ENCODE data around the gene RPS19.
"Not testable (repeated sequence)": the region's sequence is repeated elsewhere in the genome, so short reads cannot be mapped to it uniquely, and the experiment has no call there.

RPS19 gene

GRCh38 chr19:41901707-41902360 lies 41.8 kb downstream of the RPS19 start:
- DNase-seq (ENCODE audit: low spot score) = no peak

- no peak for DNase-seq (ENCODE audit: low spot score)
These were observed 42.5 kb downstream of the RPS19 start for GRCh38 chr19:41902594-41902993.

- no peak for DNase-seq (ENCODE audit: low spot score)
These were observed 43.3 kb downstream of the RPS19 start for GRCh38 chr19:41903193-41903953.

- no peak for DNase-seq (ENCODE audit: low spot score)
These were observed 44.2 kb downstream of the RPS19 start for GRCh38 chr19:41904118-41904870.

GRCh38 chr19:41905273-41906002 lies 45.4 kb downstream of the RPS19 start:
- no peak for DNase-seq (ENCODE audit: low spot score)

GRCh38 chr19:41906271-41906670 lies 46.2 kb downstream of the RPS19 start:
- DNase-seq (ENCODE audit: low spot score) = no peak

GRCh38 chr19:41906916-41907680 lies 47.0 kb downstream of the RPS19 start:
- DNase-seq (ENCODE audit: low spot score) = no peak

- no peak for DNase-seq (ENCODE audit: low spot score)
These were observed 48.0 kb downstream of the RPS19 start for GRCh38 chr19:41907994-41908615.

- DNase-seq (ENCODE audit: low spot score) = no peak
These were observed 48.8 kb downstream of the RPS19 start for GRCh38 chr19:41908724-41909464.

GRCh38 chr19:41909706-41910105 lies 49.7 kb downstream of the RPS19 start:
- DNase-seq (ENCODE audit: low spot score) = no peak

GRCh38 chr19:41910240-41910991 lies 50.4 kb downstream of the RPS19 start:
- no peak for DNase-seq (ENCODE audit: low spot score)

GRCh38 chr19:41910992-41911888 lies 51.2 kb downstream of the RPS19 start:
- DNase-seq (ENCODE audit: low spot score) = no peak

GRCh38 chr19:41911889-41912731 lies 52.1 kb downstream of the RPS19 start:
- no peak for DNase-seq (ENCODE audit: low spot score)

GRCh38 chr19:41912899-41913537 lies 53.0 kb downstream of the RPS19 start:
- DNase-seq (ENCODE audit: low spot score) = no peak

GRCh38 chr19:41913538-41914423 lies 53.7 kb downstream of the RPS19 start:
- DNase-seq (ENCODE audit: low spot score) = no peak

GRCh38 chr19:41914424-41914834 lies 54.4 kb downstream of the RPS19 start:
- DNase-seq (ENCODE audit: low spot score) = not testable (repeated sequence)

All from RKO (cell line).